Activated gamma-delta T cell (primary cell): ENCODE measurements around the gene HIC1.

Experiments
- DNase-seq: peaks from one replicate; lab custom pipeline; 2025; lab: John Stamatoyannopoulos, UW

The HIC1 gene

GRCh38 chr17:2047590-2047989 is 7.3 kb upstream of the HIC1 start:
- DNase-seq, result no peak

- no peak for DNase-seq
Observed at GRCh38 chr17:2048805-2049204, 6.1 kb upstream of the HIC1 start.

- peak; percentile 90 for DNase-seq
Observed at GRCh38 chr17:2049333-2050299, 5.3 kb upstream of the HIC1 start.

- DNase-seq, result peak; percentile 73
Observed at GRCh38 chr17:2050300-2051060, 4.4 kb upstream of the HIC1 start.

DNA sequence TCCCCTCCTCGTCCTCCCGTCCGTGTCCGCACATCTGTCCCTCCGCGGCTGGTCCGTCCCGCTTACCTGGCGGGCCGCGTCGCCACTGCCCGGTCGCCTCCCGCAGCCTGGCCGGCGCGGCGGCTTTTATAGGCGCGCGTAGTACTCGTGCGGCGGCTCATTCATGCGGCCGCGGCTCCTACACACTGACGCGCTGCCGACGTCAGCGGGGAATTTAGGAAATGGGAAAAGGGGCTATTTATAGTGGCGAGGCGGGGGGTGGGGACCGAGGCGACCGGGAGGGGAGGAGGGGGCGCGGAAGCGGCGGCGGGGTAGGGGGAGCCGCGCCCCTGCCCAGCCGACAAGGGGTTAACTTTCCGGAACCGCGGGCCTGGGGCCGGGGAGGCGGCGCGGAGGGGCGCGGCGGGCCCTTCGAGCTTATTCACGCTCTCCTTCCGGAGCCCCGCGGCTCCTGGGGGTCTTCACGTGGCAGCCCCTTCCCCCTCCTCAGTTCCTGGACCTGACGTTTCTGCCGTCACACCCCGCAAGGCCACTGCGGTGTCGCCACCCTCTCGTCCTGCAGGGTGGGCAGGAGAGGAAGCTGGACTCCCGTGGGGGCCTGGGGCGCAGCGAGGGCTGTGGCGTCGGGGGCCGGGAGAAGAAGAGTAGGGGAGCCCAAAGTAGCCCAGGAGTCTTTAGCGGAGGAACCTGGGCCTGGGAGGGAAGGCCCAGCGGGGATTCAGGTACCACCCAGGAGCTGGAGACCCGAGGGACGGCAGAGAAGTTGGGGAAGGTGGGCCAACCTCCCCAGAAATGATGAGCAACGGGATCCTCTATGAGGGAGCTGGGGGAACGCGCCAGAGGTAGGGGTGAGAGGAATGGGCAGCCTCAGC is 3.6 kb upstream of the HIC1 start:
- DNase-seq, result no peak

DNA sequence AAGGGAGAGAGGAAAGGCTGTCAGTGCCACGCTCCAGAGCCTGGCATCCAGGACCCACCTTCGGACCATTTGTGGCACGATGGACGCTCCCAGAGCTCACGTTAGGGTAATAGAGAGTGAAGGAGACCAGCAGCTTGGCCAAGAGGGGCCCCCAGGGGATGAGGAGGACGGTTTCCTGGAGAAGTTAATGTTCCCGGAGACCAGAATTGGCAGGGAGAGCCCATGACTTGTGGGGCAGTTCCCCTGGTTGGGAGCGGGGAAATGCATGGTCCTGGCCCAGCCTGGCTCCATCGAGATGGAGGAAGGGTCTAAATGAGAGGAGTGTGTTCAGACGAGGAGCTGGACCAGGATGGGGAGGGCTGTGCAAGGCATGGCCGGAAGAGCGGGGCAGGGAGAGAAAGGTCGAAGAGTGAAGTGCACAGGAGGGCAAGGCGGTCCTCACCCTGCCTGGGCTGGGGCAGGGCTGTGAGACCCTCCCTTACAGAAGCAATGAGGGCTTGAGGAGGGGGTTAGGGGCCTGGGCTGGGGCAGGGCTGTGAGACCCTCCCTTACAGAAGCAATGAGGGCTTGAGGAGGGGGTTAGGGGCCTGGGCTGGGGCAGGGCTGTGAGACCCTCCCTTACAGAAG is 2.9 kb upstream of the HIC1 start:
- no peak for DNase-seq

GRCh38 chr17:2053380-2054261 is 1.3 kb upstream of the HIC1 start:
- peak; percentile 89 for DNase-seq

DNA sequence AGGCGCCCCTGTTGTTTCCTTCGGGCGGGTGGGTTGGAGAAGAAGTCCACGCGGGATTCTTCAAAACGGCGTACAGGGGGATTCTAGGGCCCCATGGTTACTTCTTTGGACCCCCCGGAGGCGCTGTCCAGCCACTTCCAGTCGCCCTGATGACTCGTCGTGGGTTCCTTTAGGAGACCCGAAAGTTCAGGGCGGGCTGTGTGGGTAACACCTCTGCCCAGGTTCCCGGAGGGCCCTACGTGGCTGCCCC is 716 bp upstream of the HIC1 start:
- DNase-seq, result no peak

DNA sequence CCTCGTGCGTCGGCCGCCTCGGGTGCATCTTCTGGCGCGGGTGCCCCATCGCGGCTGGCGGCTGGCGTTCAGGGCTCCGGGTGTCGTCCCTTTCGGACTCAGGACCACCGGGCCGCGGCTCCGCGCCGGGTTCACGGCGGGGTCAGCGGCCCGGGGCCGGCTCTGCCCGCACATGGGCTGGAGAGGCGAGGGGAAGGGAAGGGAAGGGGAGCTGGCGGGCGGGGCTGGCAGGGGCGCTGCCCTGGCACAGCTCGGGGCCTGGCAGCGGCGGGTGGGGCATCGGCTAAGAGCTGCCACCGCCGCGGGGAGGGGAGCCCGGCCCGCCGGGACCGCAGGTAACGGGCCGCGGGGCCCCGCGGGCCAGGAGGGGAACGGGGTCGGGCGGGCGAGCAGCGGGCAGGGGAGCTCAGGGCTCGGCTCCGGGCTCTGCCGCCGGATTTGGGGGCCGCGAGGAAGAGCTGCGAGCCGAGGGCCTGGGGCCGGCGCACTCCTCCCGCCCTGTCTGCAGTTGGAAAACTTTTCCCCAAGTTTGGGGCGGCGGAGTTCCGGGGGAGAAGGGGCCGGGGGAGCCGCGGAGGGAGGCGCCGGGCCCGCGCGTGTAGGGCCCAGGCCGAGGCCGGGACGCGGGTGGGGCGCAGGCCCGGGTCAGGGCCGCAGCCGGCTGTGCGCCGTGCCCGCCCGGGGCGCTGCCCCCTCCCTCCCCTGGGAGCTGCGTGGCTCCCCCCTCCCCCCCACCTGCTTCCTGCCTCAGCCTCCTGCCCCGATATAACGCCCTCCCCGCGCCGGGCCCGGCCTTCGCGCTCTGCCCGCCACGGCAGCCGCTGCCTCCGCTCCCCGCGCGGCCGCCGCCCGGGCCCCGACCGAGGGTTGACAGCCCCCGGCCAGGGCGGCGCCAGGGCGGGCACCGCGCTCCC is 646 bp downstream of the HIC1 start:
- no peak for DNase-seq

DNA sequence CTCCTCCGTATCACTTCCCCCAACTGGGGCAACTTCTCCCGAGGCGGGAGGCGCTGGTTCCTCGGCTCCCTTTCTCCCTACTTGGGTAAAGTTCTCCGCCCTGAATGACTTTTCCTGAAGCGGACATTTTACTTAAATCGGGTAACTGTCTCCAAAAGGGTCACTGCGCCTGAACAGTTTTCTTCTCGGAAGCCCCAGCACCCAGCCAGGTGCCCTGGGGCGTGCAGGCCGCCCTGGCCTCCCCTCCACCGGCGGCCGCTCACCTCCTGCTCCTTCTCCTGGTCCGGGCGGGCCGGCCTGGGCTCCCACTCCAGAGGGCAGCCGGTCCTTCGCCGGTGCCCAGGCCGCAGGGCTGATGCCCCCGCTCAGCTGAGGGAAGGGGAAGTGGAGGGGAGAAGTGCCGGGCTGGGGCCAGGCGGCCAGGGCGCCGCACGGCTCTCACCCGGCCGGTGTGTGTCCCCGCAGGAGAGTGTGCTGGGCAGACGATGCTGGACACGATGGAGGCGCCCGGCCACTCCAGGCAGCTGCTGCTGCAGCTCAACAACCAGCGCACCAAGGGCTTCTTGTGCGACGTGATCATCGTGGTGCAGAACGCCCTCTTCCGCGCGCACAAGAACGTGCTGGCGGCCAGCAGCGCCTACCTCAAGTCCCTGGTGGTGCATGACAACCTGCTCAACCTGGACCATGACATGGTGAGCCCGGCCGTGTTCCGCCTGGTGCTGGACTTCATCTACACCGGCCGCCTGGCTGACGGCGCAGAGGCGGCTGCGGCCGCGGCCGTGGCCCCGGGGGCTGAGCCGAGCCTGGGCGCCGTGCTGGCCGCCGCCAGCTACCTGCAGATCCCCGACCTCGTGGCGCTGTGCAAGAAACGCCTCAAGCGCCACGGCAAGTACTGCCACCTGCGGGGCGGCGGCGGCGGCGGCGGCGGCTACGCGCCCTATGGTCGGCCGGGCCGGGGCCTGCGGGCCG is 1.6 kb downstream of the HIC1 start:
- DNase-seq, result no peak

- no peak for DNase-seq
Observed at GRCh38 chr17:2057175-2057759, 2.4 kb downstream of the HIC1 start.

GRCh38 chr17:2057760-2058585 is 3.1 kb downstream of the HIC1 start:
- no peak for DNase-seq

GRCh38 chr17:2058586-2059546 is 4.0 kb downstream of the HIC1 start:
- DNase-seq, result peak; percentile 29

GRCh38 chr17:2059547-2060384 is 4.9 kb downstream of the HIC1 start:
- no peak for DNase-seq

GRCh38 chr17:2060385-2060658 is 5.4 kb downstream of the HIC1 start:
- no peak for DNase-seq
